Tibial nerve (tissue), 4 donors: ENCODE results near the gene MYRF. TPM values are rescaled to one million over a fixed set of nuclear protein-coding genes. Genes with fewer than 3 reads are reported as not detected.

Source experiments
- DNase-seq, 2 donors: peaks; one replicate each; pipeline ENCODE4 v3.0.0-alpha.2; 2019; ENCODE audit warnings: low spot score in 2 of 2
- H3K27ac ChIP-seq, 4 donors: fragments of 200-600 bp; sonication (generic) in 3 of 4; one replicate each; pipeline ENCODE4 v1.5.1; 2017 to 2019; ENCODE audit warnings: mild to moderate bottlenecking in 1 of 4
- H3K27me3 ChIP-seq, 2 donors: fragments of 200-600 bp; sonication (generic) in 1 of 2; one replicate each; pipeline versions ENCODE4 v1.5.1 to v1.6.0; 2017 to 2019
- H3K36me3 ChIP-seq, 3 donors: fragments of 200-600 bp; sonication (generic); one replicate each; pipeline ENCODE4 v1.5.1; 2018 to 2019
- H3K4me1 ChIP-seq, 4 donors: fragments of 200-600 bp; sonication (generic) in 3 of 4; one replicate each; pipeline ENCODE4 v1.5.1; 2017 to 2019
- H3K4me3 ChIP-seq, 4 donors: fragments of 200-600 bp; sonication (generic) in 3 of 4; one replicate each; pipeline ENCODE4 v1.5.1; 2017 to 2019; ENCODE audit warnings: mild to moderate bottlenecking in 1 of 4, moderate library complexity in 1 of 4
- H3K9me3 ChIP-seq, 4 donors: fragments of 200-600 bp; sonication (generic) in 3 of 4; one replicate each; pipeline ENCODE4 v1.5.1; 2017 to 2019
- CTCF ChIP-seq, 5 experiments: fragments of 200-600 bp in 3 of 5; fragments of 450-650 bp in 2 of 5; sonication (generic) in 3 of 5; IDR thresholded peaks; one replicate each; pipeline ENCODE4 v1.5.1; 2016 to 2019; ENCODE audit warnings: antibody characterized with exemption in 5 of 5, mild to moderate bottlenecking in 3 of 5, moderate library complexity in 2 of 5
- EP300 ChIP-seq, 2 donors: sonication (generic); formaldehyde crosslinking; IDR thresholded peaks; one replicate each; pipeline ENCODE4 v1.6.1; 2017; ENCODE audit warnings: antibody characterized with exemption in 2 of 2, mild to moderate bottlenecking in 1 of 2
- POLR2A ChIP-seq, 2 donors: fragments of 450-650 bp; IDR thresholded peaks; one replicate each; pipeline ENCODE4 v1.6.1; 2017; ENCODE audit warnings: antibody characterized with exemption in 2 of 2, mild to moderate bottlenecking in 2 of 2, moderate library complexity in 2 of 2
- WGBS, 2 donors: methylation state at CpG; one replicate each; pipeline ENCODE4 v1.1.5; 2018; 5-methylcytosine and 5-hydroxymethylcytosine counted together
- total RNA-seq, 4 donors: library from RNA; depleted of rRNA; stranded (reverse); fragments of >200 nt; gene quantifications; one replicate each; pipeline ENCODE4 v1.1.0, GENCODE V29; 2016

MYRF gene
- total RNA-seq, 4 donors from 2014 or later = 1.0 to 7.5 (median 2.1) TPM

- no peaks in the 10 kb centered on the region for H3K27me3 ChIP-seq
- 89 to 94% methylated on average over 5 of the region's 5 CpGs for WGBS, 2 donors
- no peaks in the 10 kb centered on the region for H3K4me1 ChIP-seq
- no peak for DNase-seq
- peaks cover 0 to 99% (median 8%) of the 10 kb centered on the region in 3 donors for H3K36me3 ChIP-seq
- H3K9me3 ChIP-seq = no peaks in the 10 kb centered on the region
- no peak for TF ChIP-seq POLR2A (IDR thresholded peaks at IDR 0.05)
- TF ChIP-seq CTCF (IDR thresholded peaks at IDR 0.05) = no peak
- TF ChIP-seq EP300 (IDR thresholded peaks at IDR 0.05) = no peak
- H3K27ac ChIP-seq = no peak overlapping the region
- H3K4me3 ChIP-seq = no peak overlapping the region
Observed at GRCh38 chr11:61806785-61807184, 54.3 kb downstream of the MYRF start.

- DNase-seq = no peak
- no peak overlapping the region for H3K4me3 ChIP-seq
- H3K36me3 ChIP-seq = peaks cover 0 to 73% (median 4%) of the 10 kb centered on the region in 3 donors
- H3K27me3 ChIP-seq = no peaks in the 10 kb centered on the region
- H3K27ac ChIP-seq = no peak overlapping the region
- no peaks in the 10 kb centered on the region for H3K9me3 ChIP-seq
- 93% methylated on average over 8 of the region's 8 CpGs for WGBS, 2 donors
- TF ChIP-seq POLR2A (IDR thresholded peaks at IDR 0.05) (no peak), CTCF (IDR thresholded peaks at IDR 0.05) (no peak), EP300 (IDR thresholded peaks at IDR 0.05) (no peak)
- H3K4me1 ChIP-seq = peaks cover 0 to 6% (median 0%) of the 10 kb centered on the region in 4 donors
Observed at GRCh38 chr11:61810671-61811175, 58.3 kb downstream of the MYRF start.

DNA sequence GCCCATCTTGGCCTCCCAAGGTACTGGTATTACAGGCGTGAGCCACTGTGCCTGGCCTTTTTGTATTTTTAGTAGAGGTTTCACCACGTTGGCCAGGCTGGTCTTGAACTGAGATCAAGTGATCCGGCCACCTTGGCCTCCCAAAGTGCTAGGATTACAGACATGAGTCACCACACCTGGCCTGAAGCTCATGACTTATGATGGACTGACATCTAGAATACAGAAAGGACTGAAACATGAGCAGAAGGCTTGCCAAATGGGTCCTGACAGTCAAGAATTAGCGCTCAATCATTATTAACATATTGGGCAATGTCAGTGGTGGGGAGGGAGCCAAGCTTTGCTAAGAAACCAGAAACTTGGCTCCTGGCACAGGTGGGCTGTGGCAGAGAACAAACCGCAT is 59.4 kb downstream of the MYRF start:
- no peaks in the 10 kb centered on the region for H3K9me3 ChIP-seq
- H3K4me1 ChIP-seq = peaks cover 0 to 6% (median 0%) of the 10 kb centered on the region in 4 donors
- no peak for TF ChIP-seq EP300 (IDR thresholded peaks at IDR 0.05)
- no peak for TF ChIP-seq CTCF (IDR thresholded peaks at IDR 0.05)
- TF ChIP-seq POLR2A (IDR thresholded peaks at IDR 0.05) = no peak
- H3K27ac ChIP-seq = no peak overlapping the region
- no peaks in the 10 kb centered on the region for H3K27me3 ChIP-seq
- WGBS, 2 donors = 85 to 98% methylated on average over 5 of the region's 5 CpGs
- no peak overlapping the region for H3K4me3 ChIP-seq
- DNase-seq = no peak
- peaks cover 0 to 63% (median 4%) of the 10 kb centered on the region in 3 donors for H3K36me3 ChIP-seq

GRCh38 chr11:61812736-61813411 is 60.4 kb downstream of the MYRF start:
- no peak for DNase-seq
- peaks cover 0 to 52% (median 4%) of the 10 kb centered on the region in 3 donors for H3K36me3 ChIP-seq
- H3K27ac ChIP-seq = no peak overlapping the region
- TF ChIP-seq CTCF (IDR thresholded peaks at IDR 0.05) = no peak
- TF ChIP-seq EP300 (IDR thresholded peaks at IDR 0.05) = no peak
- no peak for TF ChIP-seq POLR2A (IDR thresholded peaks at IDR 0.05)
- H3K9me3 ChIP-seq = no peaks in the 10 kb centered on the region
- peaks cover 0 to 15% (median 0%) of the 10 kb centered on the region in 4 donors for H3K4me1 ChIP-seq
- no peaks in the 10 kb centered on the region for H3K27me3 ChIP-seq
- WGBS, 2 donors = 91% methylated on average over 4 of the region's 4 CpGs
- H3K4me3 ChIP-seq = no peak overlapping the region

DNA sequence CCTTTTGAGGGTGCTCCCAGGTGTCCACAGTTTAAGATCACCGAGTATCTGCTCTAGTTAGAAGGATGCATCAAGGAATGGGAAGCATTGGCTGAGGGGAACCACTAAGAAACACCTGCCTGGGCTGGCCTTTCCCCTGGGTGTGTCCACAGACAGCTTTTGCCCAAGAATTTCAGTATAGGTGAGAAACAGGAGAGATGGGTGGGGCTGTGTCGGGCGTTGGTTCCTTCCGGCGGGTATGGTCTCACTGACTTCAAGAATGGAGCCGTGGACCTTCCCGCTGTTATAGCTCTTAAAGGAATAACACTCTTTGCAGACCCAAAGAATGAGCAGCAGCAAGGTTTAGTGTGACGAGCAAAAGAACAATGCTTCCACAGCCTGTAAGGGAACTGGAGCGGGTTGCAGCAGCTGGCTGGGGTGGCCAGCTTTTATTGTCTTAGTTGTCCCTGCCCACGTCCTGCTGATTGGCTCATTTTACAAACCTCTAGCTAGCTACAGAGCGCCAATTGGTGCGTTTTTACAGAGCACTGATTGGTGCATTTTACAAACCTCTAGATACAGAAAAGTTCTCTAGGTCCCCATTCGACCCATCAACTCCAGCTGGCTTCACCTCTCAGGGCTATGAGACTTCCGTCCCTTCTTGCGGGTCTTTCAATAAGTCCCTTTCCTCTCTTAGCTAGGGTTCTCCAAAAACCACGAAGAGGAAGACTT is 62.0 kb downstream of the MYRF start:
- Histone ChIP-seq H3K4me1 (peaks cover 0 to 15% (median 0%) of the 10 kb centered on the region in 4 donors), H3K36me3 (peaks cover 0 to 37% (median 4%) of the 10 kb centered on the region in 3 donors), H3K9me3 (no peaks in the 10 kb centered on the region), H3K27me3 (no peaks in the 10 kb centered on the region), H3K4me3 (peak overlapping the region; percentile 79 to 87 (median 82)), H3K27ac (peak overlapping the region; percentile 96 to 99 (median 98))
- DNase-seq = peak in 1 of 2 donors; percentile 28
- WGBS, 2 donors = 69 to 70% methylated on average over 16 of the region's 16 CpGs
- no peak for TF ChIP-seq CTCF (IDR thresholded peaks at IDR 0.05)
- no peak for TF ChIP-seq POLR2A (IDR thresholded peaks at IDR 0.05)
- TF ChIP-seq EP300 (IDR thresholded peaks at IDR 0.05) = no peak
